GM19043 (cell line): Measurements from ENCODE around the gene STIM1.

Experiments used
- ATAC-seq: cut with Tn5 transposase; IDR thresholded peaks from one replicate; pipeline ENCODE4 v1.9.1; 2021; ENCODE audit warnings: low read depth; ENCODE audit not compliant: unreplicated experiment

The STIM1 gene

GRCh38 chr11:3830088-3830487, 25.4 kb upstream of the STIM1 start:
- no peak for ATAC-seq

- ATAC-seq: no peak
Observed at GRCh38 chr11:3830730-3831129, 24.7 kb upstream of the STIM1 start.

- no peak for ATAC-seq
Observed at GRCh38 chr11:3831378-3832239, 23.9 kb upstream of the STIM1 start.

- no peak for ATAC-seq
Observed at GRCh38 chr11:3832816-3833215, 22.6 kb upstream of the STIM1 start.

DNA sequence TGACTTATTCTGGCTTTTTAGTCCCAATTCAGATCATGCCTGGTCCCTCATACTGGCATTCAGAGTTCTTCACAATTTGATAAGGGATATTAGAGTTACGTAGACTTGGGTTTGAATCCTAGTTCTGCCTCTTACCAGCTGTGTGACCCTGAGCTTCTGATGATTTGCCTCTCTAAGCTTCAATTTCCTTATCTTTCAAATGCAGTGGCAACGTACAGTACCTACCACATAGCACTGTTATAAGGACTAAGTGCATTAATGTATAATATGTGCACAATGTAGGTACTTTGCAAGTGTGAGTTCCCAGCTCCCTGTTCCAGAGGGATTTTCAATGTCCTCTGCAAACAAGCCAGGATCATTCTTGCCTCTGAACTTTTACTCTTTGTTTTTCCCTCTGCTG, 22.0 kb upstream of the STIM1 start:
- no peak for ATAC-seq

GRCh38 chr11:3834349-3834663, 21.2 kb upstream of the STIM1 start:
- no peak for ATAC-seq

DNA sequence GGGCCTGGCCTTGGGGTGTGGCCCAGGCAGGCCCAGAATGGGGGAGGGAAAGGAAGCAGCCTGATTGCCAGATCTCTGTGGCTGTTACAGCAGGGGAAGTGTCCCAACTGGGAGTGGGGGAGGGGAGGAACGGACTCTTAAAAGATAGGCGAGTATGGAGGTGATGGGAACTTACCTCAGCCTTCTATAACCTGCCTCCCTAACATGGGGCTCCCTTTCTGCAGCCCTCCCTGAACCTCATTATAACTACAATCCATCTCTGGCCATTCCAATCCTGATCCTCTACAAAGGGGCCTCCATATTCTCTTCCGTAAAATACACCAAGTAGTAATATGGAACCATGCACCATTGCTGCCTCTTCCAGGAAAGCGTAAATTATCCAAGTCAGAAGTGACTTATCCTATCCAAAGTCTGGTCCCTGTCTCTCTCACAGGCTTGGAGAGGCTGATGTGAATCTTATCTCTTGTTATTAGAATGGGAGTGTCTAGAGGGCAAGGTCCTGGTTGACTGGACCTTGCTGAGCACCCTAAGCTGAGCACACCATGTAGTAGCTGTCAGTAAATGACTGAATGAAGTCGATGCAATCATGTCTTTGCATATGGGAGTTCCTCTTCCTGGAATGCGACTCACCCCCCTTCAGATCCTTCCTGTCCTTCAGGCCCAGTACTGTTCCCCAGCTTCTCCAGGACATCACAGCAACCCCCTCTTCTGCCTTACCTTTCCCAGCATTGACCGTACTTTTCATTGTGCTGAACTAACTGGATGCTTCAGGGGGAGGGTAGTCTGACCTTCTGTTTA, 20.6 kb upstream of the STIM1 start:
- ATAC-seq: no peak

GRCh38 chr11:3835751-3836150, 19.7 kb upstream of the STIM1 start:
- ATAC-seq: no peak

DNA sequence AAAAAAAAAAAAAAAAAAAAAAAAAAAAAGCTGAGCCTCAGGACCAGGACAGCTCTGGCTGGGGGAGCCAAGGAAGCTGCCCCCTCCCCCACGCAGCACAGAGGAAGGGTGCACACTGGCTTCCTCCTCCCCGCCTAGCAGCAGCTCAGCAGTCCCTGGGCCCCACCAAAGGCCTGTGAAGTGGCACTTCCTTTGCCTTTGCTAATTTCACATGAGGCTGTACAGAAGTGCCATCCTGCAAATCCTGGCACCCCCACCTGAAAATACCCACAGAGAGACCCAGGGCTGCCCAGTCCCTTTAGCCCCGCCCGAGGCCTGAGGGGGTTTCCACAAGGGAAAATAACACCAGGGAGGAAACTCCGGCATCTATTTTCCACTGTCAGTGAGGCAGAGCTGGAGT, 18.6 kb upstream of the STIM1 start:
- ATAC-seq: no peak

DNA sequence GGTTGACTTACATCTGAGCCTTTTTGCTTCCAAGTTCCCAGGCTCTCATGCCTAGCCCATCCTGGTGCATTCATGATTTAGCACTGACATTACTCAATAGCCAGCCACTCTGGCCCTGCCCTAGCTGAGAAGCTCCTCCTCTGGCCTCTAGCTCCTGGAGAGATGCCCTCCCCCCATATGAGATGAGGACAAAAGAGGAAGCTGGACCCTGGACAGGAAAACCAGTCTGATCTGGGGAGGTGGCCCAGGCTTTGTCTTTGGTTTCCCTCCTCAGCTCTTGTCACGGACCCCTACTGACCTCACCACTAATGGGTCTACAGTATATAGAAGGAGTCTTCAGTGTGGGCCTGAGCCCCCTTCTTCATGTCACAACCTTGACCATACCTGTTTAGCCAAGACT, 17.7 kb upstream of the STIM1 start:
- ATAC-seq: no peak

- ATAC-seq: no peak
Observed at GRCh38 chr11:3838504-3838903, 17.0 kb upstream of the STIM1 start.

DNA sequence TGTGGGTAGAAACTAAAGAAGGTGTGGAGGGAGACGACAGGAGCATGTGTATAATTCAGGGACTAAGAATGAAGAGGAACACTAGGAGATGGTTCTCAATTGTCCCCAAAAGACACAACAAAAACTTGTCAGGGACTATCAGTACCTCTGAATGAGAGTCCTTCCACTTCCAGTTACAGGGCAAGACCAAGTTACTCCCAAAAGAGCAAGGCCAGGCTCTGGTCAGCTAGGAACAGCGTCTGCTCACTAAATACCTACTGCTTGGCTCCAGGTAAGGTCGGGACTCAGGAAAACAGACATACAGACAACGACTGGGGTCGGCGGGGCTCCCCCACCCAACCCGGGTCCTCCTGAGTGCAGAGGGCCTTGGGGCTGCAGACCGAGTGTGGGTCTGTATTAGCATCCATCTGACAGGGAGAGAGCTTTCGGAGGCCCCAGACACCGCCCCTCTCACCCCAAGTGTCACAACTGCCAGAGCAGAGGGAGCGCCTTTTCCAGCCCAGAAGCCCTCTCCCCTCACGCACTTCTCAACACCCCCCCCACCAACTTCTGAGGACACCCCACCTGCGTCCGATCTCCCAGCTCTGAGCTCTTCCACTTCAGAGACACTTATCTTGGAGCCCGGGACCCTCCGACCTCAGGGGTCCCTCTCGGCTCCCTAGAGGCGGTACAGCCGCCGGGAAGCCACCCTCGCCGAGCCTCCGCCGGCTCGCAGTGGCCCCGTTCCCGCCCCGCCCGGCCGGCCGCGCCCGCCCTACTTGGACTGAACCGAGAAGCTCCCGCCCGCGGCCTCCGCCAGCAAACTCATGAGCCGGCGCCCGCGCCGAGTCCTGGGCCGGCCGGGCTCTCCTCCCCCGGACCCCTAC, 15.2 kb upstream of the STIM1 start:
- ATAC-seq: no peak

GRCh38 chr11:3840870-3841425, 14.5 kb upstream of the STIM1 start, which contains the start of gene RHOG:
Gene RHOG, minus strand, starts transcription at chr11:3840959. Its CDS starts 12,821 bp downstream, at chr11:3828138.
- ATAC-seq: peak; percentile 40

DNA sequence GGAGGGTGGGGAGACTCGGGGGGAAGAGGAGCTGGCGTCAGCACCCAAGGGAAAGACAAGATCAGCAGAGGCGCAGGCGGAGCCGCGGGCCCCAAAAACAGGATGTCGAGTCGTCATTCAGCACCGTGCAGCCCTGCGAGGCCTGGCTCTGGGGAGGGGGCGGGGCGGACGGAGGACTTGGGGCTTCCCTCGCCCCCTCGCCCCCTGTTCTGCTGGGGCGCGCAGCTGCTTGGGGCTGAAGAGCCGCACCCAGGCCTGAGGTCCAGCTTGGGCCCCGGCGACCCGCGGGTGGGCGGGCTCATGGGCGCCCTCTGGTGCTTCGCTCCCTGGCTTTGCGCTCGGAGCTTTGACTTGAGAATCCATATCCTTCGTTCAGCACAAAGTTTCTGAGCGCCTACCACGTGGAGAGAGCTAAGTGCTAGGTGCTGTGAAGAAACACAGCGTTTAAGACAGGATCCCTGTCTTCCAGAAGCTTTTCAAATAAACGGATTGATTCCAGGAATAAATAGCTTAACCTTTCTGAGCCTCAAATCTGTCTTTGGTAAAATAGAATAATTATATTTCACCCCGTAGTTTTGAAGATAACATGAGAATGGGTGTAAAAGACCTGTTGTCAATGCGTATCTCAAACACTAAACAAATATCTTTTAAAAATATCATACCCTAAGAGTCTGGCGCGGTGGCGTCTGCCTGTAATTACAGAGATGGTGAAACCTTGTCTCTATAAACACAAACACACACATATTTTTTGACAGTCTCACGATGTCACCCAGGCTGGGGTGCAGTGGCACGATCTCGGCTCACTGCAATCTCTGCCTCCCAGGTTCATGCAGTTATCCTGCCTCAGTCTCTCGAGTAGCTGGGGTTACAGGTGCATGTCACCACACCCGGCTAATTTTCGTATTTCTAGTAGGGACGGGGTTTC, 13.8 kb upstream of the STIM1 start:
- peak; percentile 48 for ATAC-seq

- no peak for ATAC-seq
Observed at GRCh38 chr11:3843326-3843725, 12.1 kb upstream of the STIM1 start.

GRCh38 chr11:3845246-3845645, 10.2 kb upstream of the STIM1 start:
- no peak for ATAC-seq

- no peak for ATAC-seq
Observed at GRCh38 chr11:3845670-3846069, 9.8 kb upstream of the STIM1 start.

DNA sequence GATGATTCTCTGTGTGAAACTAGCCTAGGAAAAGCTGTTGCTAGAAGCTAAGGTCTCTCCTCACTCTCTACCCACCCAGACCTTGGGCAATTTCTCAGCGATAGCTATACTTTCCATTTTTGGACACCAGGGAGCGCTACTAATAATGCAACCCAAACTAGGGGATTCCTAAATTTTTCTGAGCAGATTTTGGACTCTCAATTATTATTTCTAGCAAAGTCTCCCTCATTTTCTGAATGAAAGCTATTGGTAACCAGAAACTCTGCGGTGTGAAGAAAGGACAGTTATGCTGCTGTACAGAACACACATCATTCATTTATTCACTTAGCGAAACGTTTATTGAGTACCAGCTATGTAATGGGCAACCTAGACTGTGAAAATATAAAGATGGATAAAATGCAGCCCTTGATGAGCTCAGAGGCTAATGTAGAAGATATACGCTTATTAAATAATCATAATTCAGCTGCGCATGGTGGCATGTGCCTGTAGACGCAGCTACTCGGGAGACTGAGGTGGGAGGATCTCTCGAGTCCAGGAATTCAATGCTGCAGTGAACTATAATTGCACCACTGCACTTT, 6.1 kb upstream of the STIM1 start:
- ATAC-seq: no peak

GRCh38 chr11:3853545-3853842, 2.0 kb upstream of the STIM1 start:
- ATAC-seq: no peak
